Epithelial cell of proximal tubule (primary cell): ENCODE measurements around the gene JRKL. TPM values are rescaled to one million over a fixed set of nuclear protein-coding genes. Genes with fewer than 3 reads are reported as not detected.
"Not testable (repeated sequence)": the region's sequence is repeated elsewhere in the genome, so short reads cannot be mapped to it uniquely, and the experiment has no call there.

ENCODE experiments used
- DNase-seq: peaks from one replicate; pipeline ENCODE4 v3.0.0-alpha.2; 2011; ENCODE audit warnings: low read depth
- H3K4me3 ChIP-seq: 2 replicates; pipeline ENCODE4 v1.5.1; 2011; ENCODE audit warnings: low read depth, mild to moderate bottlenecking, low read length
- total RNA-seq: library from RNA; depleted of rRNA; stranded (reverse); fragments of >200 nt; gene quantifications from 2 replicates; pipeline ENCODE4 v1.2.3, GENCODE V29; 2015
- TF ChIP-seq, protein P1 (sequence below): conservative IDR thresholded peaks from 2 replicates; pipeline ENCODE4 v1.5.1; 2012; ENCODE audit warnings: low read depth, mild to moderate bottlenecking, low read length

JRKL gene
- total RNA-seq, 1 donor from 2014 or later: 7.0 TPM

GRCh38 chr11:96413408-96413807, 23.6 kb downstream of the JRKL start:
- no peak for DNase-seq
- H3K4me3 ChIP-seq: no peak overlapping the region
- TF ChIP-seq, protein P1, sequence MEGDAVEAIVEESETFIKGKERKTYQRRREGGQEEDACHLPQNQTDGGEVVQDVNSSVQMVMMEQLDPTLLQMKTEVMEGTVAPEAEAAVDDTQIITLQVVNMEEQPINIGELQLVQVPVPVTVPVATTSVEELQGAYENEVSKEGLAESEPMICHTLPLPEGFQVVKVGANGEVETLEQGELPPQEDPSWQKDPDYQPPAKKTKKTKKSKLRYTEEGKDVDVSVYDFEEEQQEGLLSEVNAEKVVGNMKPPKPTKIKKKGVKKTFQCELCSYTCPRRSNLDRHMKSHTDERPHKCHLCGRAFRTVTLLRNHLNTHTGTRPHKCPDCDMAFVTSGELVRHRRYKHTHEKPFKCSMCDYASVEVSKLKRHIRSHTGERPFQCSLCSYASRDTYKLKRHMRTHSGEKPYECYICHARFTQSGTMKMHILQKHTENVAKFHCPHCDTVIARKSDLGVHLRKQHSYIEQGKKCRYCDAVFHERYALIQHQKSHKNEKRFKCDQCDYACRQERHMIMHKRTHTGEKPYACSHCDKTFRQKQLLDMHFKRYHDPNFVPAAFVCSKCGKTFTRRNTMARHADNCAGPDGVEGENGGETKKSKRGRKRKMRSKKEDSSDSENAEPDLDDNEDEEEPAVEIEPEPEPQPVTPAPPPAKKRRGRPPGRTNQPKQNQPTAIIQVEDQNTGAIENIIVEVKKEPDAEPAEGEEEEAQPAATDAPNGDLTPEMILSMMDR: no peak

- DNase-seq: no peak
- TF ChIP-seq, protein P1: no peak
- H3K4me3 ChIP-seq: no peak overlapping the region
Observed at GRCh38 chr11:96424693-96425092, 34.9 kb downstream of the JRKL start.

DNA sequence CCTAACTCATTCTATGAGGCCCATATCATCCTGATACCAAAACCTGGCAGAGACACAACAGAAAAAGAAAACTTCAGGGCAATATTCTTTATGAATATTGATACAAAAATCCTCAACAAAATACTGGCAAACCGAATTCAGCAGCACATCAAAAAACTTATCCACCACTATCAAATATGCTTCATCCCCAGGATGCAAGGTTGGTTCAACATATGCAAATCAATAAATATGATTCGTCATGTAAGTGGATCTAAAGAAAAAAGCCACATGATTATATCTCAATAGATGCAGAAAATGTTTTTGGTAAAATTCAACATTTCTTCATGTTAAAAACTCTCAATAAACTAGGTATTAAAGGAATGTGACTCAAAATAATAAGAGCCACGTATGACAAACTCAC, 40.9 kb downstream of the JRKL start:
- no peak for DNase-seq
- no peak overlapping the region for H3K4me3 ChIP-seq
- TF ChIP-seq, protein P1: no peak

- DNase-seq, H3K4me3 ChIP-seq: not testable (repeated sequence)
Observed at GRCh38 chr11:96432654-96433053, 42.8 kb downstream of the JRKL start.

Other genes with a start within 250 kb of the JRKL start
- 4.9 and 5.1 TPM in 2 replicates for gene MAML2, start 46.8 kb upstream of the JRKL start, total RNA-seq
- gene CCDC82, start 101 bp upstream of the JRKL start, total RNA-seq: 10.7 and 12.7 TPM in 2 replicates